ENCODE data around the gene HIBADH.

The HIBADH gene

DNA sequence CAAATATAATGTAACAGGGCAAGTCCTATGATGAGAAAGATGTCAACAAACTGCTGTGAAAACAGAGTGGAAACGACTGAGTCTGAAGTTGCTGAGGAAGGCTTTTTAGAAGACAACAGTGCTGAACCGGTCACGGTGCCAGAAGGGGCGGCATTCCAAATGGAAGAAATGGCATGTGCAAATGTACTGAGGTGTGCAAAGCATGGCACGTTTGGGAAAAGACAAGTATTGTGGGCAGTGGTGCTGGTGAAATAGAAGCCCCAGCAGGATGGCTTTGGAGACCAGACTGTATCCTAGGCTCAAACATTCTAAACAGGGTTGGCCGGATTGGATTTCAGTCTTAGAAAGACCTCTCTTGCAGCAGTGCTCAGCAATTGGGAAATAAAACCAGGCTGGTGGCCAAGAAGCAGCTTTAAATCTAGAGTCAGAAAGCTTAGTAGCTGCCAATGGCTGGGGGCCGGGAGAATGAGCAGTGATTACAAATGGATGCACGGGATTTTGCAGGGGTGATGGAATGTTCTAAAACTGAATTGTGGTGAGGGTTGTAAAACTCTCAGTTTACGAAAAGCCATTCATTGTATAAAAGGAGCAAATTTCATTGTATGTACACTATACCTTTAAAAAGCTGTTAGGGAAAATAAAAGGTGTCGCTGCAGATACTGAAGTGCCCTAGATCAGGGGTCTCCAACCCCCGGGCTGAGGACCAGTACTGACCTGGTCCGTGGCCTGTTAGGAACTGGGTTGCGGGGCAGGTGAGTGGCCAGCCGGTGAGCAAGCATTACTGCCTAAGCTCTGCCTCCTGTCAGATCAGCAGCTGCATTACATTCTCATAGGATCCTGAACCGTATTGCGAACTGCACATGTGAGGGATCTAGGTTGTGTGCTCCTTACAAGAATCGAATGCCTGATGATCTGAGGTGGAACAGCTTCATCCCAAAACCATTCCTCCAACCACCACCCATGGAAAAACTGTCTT, 141.6 kb downstream of the HIBADH start:
- H3K27ac ChIP-seq: no peak overlapping the region
- no peak for TF ChIP-seq ZFX (IDR thresholded peaks at IDR 0.05; ENCODE audit: borderline replicate concordance)
- TF ChIP-seq, protein P1, sequence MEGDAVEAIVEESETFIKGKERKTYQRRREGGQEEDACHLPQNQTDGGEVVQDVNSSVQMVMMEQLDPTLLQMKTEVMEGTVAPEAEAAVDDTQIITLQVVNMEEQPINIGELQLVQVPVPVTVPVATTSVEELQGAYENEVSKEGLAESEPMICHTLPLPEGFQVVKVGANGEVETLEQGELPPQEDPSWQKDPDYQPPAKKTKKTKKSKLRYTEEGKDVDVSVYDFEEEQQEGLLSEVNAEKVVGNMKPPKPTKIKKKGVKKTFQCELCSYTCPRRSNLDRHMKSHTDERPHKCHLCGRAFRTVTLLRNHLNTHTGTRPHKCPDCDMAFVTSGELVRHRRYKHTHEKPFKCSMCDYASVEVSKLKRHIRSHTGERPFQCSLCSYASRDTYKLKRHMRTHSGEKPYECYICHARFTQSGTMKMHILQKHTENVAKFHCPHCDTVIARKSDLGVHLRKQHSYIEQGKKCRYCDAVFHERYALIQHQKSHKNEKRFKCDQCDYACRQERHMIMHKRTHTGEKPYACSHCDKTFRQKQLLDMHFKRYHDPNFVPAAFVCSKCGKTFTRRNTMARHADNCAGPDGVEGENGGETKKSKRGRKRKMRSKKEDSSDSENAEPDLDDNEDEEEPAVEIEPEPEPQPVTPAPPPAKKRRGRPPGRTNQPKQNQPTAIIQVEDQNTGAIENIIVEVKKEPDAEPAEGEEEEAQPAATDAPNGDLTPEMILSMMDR (IDR thresholded peaks at IDR 0.05): no peak

DNA sequence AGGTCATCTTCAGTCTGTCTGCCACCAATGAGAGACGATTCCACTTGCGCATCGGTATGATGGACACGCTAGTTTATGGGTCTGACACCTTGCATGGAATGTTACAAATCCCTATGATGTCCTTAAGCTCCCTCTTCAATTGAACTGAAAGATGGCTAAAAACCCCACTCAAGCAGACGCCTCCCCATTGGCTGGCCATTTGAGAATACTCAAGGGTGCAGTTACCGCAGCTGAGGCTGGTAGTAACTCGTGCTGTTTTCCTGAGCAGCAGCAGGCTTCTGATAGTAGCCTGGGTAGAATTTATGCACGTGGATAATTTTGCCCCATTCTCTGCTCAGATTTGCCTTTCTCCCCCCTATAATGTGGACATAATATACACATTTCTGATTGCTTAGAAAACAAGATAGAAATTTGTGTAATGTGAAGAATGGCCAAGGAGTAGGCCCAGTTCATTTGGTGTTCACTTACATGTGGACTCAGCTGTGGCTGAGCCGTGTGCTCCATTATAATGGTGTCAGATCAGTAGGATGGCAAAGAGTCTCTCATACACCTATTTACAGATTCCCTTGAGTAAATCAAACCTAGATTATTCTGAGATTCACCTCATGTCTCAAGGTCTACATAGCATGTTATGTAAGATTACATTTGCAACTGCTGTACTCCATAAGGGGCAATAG, 142.8 kb downstream of the HIBADH start:
- H3K27ac ChIP-seq: no peak overlapping the region
- TF ChIP-seq, protein P1 (IDR thresholded peaks at IDR 0.05): no peak
- no peak for TF ChIP-seq ZFX (IDR thresholded peaks at IDR 0.05; ENCODE audit: borderline replicate concordance)

DNA sequence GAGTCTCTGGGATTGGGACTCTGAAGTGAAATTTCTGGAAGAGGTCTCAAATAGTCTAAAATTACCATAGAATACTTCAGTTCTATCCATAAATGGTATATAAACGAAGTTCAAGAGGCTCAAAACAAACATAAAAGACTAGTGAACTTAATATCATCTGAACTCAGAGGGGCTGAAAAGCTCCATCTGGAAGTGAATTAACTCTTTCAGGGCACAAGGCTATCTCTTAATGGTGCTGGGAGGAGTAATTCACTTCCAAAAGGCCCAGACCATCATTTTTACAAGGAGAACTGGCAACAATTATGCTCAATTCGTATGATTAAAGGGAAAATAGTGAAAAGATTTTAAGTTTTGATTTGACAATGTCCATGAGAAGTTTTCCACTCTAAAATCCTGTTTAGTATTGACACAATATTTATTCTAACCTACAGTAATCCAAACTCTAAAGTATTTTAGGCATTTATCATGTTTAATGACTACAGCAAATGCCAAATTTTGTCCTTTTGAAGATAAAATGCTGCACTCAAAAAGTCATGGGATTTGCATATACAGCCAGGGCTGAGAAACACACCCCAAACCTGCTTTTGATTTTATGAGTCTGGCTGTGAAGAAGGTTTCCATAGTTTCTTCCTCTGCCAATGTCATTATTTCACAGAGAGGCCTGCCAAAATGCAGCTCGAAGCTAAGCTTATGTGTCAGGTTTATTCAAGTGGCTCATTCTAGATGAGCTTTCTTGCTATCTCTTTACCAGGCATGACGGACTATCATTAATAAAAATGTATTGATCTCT, 143.9 kb downstream of the HIBADH start:
- TF ChIP-seq ZFX (IDR thresholded peaks at IDR 0.05; ENCODE audit: borderline replicate concordance): no peak
- TF ChIP-seq, protein P1 (IDR thresholded peaks at IDR 0.05): no peak
- H3K27ac ChIP-seq: no peak overlapping the region

DNA sequence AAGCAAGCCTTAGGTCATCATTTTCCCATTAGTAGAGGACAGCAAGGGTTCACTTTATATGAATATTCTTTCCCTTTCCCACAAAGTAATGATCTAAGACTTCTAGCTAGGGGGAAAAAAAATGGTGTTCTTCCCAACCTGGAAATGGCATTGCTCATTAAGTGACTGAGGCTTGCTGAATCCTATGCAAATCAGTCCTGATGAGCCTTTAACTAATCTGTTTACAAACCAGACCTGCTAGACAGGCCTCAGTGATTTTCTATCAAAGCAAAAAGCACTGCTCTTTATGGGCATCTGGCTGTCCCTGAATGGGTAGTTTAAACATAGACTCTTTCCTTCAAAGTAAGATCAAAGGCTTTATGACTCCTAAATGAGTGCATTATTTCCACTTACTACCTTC, 146.3 kb downstream of the HIBADH start:
- TF ChIP-seq, protein P1 (IDR thresholded peaks at IDR 0.05): no peak
- no peak for TF ChIP-seq ZFX (IDR thresholded peaks at IDR 0.05; ENCODE audit: borderline replicate concordance)
- no peak overlapping the region for H3K27ac ChIP-seq

DNA sequence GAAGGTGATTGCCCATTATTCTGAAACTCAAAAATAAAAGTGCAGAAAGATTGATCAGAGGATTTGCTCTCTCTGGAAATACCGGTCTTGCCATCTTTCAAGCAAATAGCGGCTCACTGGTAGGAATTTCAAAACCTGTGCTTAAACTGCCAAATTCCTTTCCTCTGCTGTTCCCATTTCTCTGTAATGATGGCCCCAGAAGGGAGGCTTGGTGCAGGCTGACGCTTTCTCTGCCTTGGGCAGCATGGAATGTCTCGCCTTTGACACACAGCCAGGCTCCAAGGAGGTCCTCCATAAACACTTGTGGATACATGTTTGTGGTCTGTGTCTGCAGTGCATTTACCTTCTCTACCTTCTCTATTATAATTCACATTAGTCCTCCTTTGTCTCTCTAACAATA, 146.8 kb downstream of the HIBADH start:
- no peak for TF ChIP-seq ZFX (IDR thresholded peaks at IDR 0.05; ENCODE audit: borderline replicate concordance)
- TF ChIP-seq, protein P1 (IDR thresholded peaks at IDR 0.05): no peak
- H3K27ac ChIP-seq: no peak overlapping the region

DNA sequence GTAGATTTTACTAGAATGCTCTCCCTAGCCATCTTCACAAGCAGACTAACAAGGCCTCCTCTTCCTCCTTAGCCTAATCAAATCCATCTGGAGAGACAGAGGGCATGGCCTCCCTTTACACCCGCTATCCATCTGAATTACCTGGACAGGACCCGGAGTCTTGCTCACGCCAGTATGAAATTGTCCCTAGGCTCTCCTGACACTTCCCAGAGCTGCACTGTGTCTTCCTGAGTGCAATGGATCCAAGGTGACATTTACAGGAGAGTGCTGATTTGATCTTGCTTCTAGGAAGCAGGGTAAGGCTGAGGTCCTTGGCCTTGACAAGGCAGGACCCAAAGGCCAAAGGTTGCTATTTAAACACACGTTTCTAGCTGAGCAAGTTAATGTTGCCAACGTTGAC, 147.8 kb downstream of the HIBADH start:
- no peak overlapping the region for H3K27ac ChIP-seq
- TF ChIP-seq, protein P1 (IDR thresholded peaks at IDR 0.05): no peak
- TF ChIP-seq ZFX (IDR thresholded peaks at IDR 0.05; ENCODE audit: borderline replicate concordance): no peak
